ENCODE results near the gene NINL. TPM values are rescaled to one million over a fixed set of nuclear protein-coding genes. Genes with fewer than 3 reads are reported as not detected.

The NINL gene
- total and polyA plus RNA-seq, 5 donors: 3.4 to 7.6 (median 6.1) TPM

- H3K27ac ChIP-seq (ENCODE audit: low read length): no peak overlapping the region
- DNase-seq (no peak), ATAC-seq (peak in 1 of 2 donors; percentile 66)
- H3K9me3 ChIP-seq (ENCODE audit: control insufficient read depth, low read length): no peaks in the 10 kb centered on the region
- intact Hi-C loops (cut with DNase I): no loop called here
- 47% methylated on average over 11 of the region's 11 CpGs for WGBS
- no peaks in the 10 kb centered on the region for H3K27me3 ChIP-seq (ENCODE audit: control insufficient read depth, insufficient read depth)
- no peak overlapping the region for H3K4me3 ChIP-seq (ENCODE audit: low read length)
- peaks cover 7% of the 10 kb centered on the region for H3K4me1 ChIP-seq (ENCODE audit: control insufficient read depth, insufficient read depth, low read length)
Measured at GRCh38 chr20:25532971-25533391, 52.4 kb downstream of the NINL start.

- ATAC-seq: peak; percentile 47 to 70
- intact Hi-C loops (cut with DNase I): no loop called here
- Histone ChIP-seq H3K27ac (ENCODE audit: low read length) (peak overlapping the region; percentile 25), H3K27me3 (ENCODE audit: control insufficient read depth, insufficient read depth) (no peaks in the 10 kb centered on the region), H3K4me1 (ENCODE audit: control insufficient read depth, insufficient read depth, low read length) (peaks cover 7% of the 10 kb centered on the region), H3K4me3 (ENCODE audit: low read length) (no peak overlapping the region), H3K9me3 (ENCODE audit: control insufficient read depth, low read length) (no peaks in the 10 kb centered on the region)
- WGBS: 84% methylated on average over 12 of the region's 12 CpGs
- DNase-seq: peak in 1 of 3 donors; percentile 65
Measured at GRCh38 chr20:25532015-25532751, 53.1 kb downstream of the NINL start.

DNA sequence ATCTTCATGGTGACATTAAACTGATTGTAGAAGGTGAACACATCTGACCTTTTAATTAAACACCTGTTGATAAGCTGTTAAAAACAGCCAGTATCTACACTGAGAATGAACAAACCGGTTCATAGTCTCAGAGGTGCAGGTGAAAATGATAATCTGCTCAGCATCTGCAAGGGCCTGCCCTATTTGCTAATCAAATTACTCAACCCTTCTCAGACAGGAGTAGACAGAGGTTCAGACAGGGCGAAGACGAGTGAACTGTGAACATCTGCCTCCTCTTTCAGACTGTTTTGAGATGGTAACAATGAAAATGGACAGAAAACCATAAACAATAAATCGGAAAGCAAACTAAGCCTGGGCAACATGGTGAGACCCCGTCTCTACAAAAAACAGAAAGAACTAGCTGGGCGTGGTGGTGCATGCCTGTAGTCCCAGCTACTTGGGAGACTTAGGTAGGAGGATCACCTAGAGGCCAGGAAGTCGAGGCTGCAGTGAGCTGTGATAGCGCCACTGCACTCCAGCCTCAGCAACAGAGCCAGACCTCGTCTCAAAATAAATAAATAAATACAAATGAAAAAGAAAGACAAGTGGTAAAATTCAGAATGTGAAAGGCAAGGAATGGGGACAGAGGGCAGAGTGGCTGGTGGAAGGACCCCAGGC is 55.9 kb downstream of the NINL start:
- Histone ChIP-seq H3K4me1 (ENCODE audit: control insufficient read depth, insufficient read depth, low read length) (peaks cover 7% of the 10 kb centered on the region), H3K9me3 (ENCODE audit: control insufficient read depth, low read length) (no peaks in the 10 kb centered on the region), H3K4me3 (ENCODE audit: low read length) (no peak overlapping the region), H3K27ac (ENCODE audit: low read length) (no peak overlapping the region), H3K27me3 (ENCODE audit: control insufficient read depth, insufficient read depth) (no peaks in the 10 kb centered on the region)
- no peak for ATAC-seq
- intact Hi-C loops (cut with DNase I): no loop called here
- DNase-seq: no peak
- 92% methylated on average over 9 of the region's 9 CpGs for WGBS

DNA sequence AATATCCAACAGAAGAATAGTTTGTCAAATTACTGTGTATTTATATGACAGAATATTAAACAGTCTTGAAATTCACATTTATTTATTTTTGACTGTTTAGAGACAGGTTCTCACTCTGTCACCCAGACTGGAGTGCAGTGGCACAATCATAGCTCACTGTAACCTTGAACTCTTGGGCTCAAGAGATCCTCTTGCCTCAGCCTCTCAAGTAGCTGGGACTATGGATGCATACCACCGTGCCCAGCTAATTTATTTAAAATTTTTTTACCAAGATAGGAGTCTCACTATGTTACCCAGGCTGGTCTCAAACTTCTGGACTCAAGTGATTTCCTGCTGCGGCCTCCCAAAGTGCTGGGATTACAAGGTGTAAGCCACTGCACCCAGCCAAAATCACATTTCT is 57.4 kb downstream of the NINL start:
- ATAC-seq (no peak), DNase-seq (no peak)
- peaks cover 5% of the 10 kb centered on the region for H3K4me1 ChIP-seq (ENCODE audit: control insufficient read depth, insufficient read depth, low read length)
- no peaks in the 10 kb centered on the region for H3K27me3 ChIP-seq (ENCODE audit: control insufficient read depth, insufficient read depth)
- 92% methylated on average over 2 of the region's 2 CpGs for WGBS
- intact Hi-C loops (cut with DNase I): no loop called here
- H3K9me3 ChIP-seq (ENCODE audit: control insufficient read depth, low read length): no peaks in the 10 kb centered on the region
- no peak overlapping the region for H3K27ac ChIP-seq (ENCODE audit: low read length)
- no peak overlapping the region for H3K4me3 ChIP-seq (ENCODE audit: low read length)

- intact Hi-C loops (cut with DNase I): no loop called here
- H3K27me3 ChIP-seq (ENCODE audit: control insufficient read depth, insufficient read depth): no peaks in the 10 kb centered on the region
- H3K9me3 ChIP-seq (ENCODE audit: control insufficient read depth, low read length): no peaks in the 10 kb centered on the region
- WGBS: 92% methylated on average over 9 of the region's 9 CpGs
- no peak overlapping the region for H3K27ac ChIP-seq (ENCODE audit: low read length)
- H3K4me1 ChIP-seq (ENCODE audit: control insufficient read depth, insufficient read depth, low read length): no peaks in the 10 kb centered on the region
- H3K4me3 ChIP-seq (ENCODE audit: low read length): no peak overlapping the region
- ATAC-seq (no peak), DNase-seq (no peak)
Measured at GRCh38 chr20:25526446-25526845, 58.9 kb downstream of the NINL start.

DNA sequence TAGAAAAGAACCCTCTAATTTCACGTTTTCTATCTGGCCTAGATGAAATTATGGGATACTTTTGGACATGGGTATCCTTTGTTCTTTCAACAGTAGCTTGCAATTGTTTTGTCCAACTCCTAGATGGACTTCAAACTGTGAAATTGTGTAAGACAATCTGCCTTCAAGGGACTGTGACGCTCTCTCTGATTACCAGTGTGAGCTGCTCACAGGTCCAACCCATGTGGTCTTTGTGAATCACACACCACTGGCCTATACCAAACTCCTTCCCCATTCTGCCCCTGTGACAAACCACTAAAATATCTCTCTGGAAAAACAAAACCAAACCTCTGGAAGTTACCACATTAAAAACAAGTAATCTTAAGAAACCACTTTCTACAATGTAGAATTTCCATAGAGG is 59.5 kb downstream of the NINL start:
- no peaks in the 10 kb centered on the region for H3K9me3 ChIP-seq (ENCODE audit: control insufficient read depth, low read length)
- H3K27ac ChIP-seq (ENCODE audit: low read length): no peak overlapping the region
- no peaks in the 10 kb centered on the region for H3K4me1 ChIP-seq (ENCODE audit: control insufficient read depth, insufficient read depth, low read length)
- intact Hi-C loops (cut with DNase I): no loop called here
- no peak overlapping the region for H3K4me3 ChIP-seq (ENCODE audit: low read length)
- ATAC-seq: no peak
- no peak for DNase-seq
- WGBS: 88% methylated on average over 2 of the region's 2 CpGs
- H3K27me3 ChIP-seq (ENCODE audit: control insufficient read depth, insufficient read depth): no peaks in the 10 kb centered on the region

DNA sequence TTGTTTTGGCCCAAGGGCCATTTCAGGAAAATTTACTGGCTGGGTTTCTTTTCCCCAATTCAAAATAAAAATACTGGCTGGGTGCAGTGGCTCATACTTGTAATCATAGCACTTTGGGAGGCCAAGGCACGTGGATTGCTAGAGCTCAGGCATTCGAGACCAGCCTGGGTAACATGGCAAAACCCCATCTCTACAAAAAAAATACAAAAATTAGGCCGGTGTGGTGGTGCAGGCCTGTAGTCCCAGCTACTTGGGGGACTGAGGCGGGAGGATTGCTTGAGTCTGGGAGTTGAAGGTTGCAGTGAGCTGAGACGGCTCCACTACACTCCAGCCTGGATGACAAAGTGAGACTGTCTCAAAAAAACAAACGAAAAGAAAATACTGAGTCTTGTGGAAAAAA is 60.0 kb downstream of the NINL start:
- ATAC-seq (no peak), DNase-seq (no peak)
- Histone ChIP-seq H3K27me3 (ENCODE audit: control insufficient read depth, insufficient read depth) (no peaks in the 10 kb centered on the region), H3K4me1 (ENCODE audit: control insufficient read depth, insufficient read depth, low read length) (no peaks in the 10 kb centered on the region), H3K27ac (ENCODE audit: low read length) (no peak overlapping the region), H3K4me3 (ENCODE audit: low read length) (no peak overlapping the region), H3K9me3 (ENCODE audit: control insufficient read depth, low read length) (no peaks in the 10 kb centered on the region)
- 85% methylated on average over 6 of the region's 6 CpGs for WGBS
- intact Hi-C loops (cut with DNase I): no loop called here

DNA sequence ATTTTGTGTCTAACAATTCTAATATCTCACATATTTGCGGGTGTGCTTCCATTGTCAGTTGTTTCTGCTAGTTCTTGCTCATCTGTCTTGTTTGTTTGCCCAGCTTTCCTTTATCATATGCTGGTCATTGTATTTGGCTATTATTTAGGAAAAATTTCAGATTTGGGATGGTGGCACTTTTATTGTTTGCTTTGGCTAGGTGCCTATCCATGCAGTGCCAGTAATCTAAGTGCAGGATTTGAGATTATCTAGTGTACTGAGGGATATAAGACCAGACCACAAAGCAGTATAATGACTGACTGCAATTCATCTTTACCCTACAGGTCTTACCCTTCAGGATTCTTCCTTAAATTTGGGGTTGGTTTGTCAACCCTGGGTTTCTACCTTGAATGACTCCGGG is 63.9 kb downstream of the NINL start:
- Histone ChIP-seq H3K4me3 (ENCODE audit: low read length) (no peak overlapping the region), H3K9me3 (ENCODE audit: control insufficient read depth, low read length) (no peaks in the 10 kb centered on the region), H3K27me3 (ENCODE audit: control insufficient read depth, insufficient read depth) (no peaks in the 10 kb centered on the region), H3K27ac (ENCODE audit: low read length) (no peak overlapping the region), H3K4me1 (ENCODE audit: control insufficient read depth, insufficient read depth, low read length) (no peaks in the 10 kb centered on the region)
- DNase-seq (no peak), ATAC-seq (no peak)
- WGBS: 95% methylated on average over 2 of the region's 2 CpGs
- intact Hi-C loops (cut with DNase I): no loop called here

DNA sequence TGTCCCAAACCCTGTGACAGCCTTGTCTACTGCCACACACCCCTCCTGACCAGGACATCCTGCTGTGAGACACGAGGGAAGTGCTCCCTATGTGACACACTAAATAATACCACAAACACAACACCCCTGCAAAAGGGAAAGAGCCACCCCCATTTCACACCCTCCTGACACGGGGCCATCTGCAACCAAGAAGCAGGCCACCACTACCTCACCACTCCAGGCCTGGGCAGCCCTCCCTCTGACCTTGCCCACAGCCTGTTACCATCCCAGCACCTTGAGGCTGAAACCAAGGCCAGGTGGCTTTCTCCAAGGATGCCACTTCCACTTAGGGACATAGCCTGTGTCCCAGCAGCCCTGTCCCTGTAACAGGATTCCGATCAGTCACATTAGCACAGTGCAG is 68.2 kb downstream of the NINL start:
- Histone ChIP-seq H3K27ac (ENCODE audit: low read length) (no peak overlapping the region), H3K27me3 (ENCODE audit: control insufficient read depth, insufficient read depth) (no peaks in the 10 kb centered on the region), H3K4me3 (ENCODE audit: low read length) (no peak overlapping the region), H3K9me3 (ENCODE audit: control insufficient read depth, low read length) (no peaks in the 10 kb centered on the region), H3K4me1 (ENCODE audit: control insufficient read depth, insufficient read depth, low read length) (no peaks in the 10 kb centered on the region)
- 87% methylated on average over 3 of the region's 3 CpGs for WGBS
- ATAC-seq: no peak
- no peak for DNase-seq
- intact Hi-C loops (cut with DNase I): no loop called here

DNA sequence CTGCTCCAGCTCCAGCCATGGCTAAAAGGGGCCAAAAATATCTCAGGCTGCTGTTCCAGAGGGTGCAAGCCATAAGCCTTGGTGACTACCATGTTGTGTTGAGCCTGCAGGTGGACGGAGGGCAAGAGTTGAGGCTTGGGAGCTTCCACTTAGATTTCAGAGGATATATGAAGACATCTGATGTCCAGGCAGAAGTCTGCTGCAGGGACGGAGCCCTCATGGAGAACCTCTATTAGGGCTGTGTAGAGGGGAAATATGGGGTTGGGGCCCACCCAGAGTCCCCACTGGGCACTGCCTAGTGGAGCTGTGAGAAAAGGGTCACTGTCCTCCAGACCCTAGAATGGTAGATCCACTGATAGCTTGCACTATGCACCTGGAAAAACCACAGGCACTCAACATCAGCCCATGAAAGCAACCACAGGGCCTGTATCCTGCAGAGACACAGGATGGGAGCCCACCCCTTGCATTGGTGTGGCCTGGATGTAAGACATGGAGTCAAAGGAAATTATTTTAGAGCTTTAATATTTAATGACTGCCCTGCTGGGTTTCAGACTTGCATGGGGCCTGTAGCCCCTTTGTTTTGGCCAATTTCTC is 70.5 kb downstream of the NINL start:
- no peaks in the 10 kb centered on the region for H3K27me3 ChIP-seq (ENCODE audit: control insufficient read depth, insufficient read depth)
- H3K9me3 ChIP-seq (ENCODE audit: control insufficient read depth, low read length): no peaks in the 10 kb centered on the region
- no peak for ATAC-seq
- no peak overlapping the region for H3K27ac ChIP-seq (ENCODE audit: low read length)
- no peaks in the 10 kb centered on the region for H3K4me1 ChIP-seq (ENCODE audit: control insufficient read depth, insufficient read depth, low read length)
- WGBS: 100% methylated on average over 2 of the region's 2 CpGs
- intact Hi-C loops (cut with DNase I): no loop called here
- H3K4me3 ChIP-seq (ENCODE audit: low read length): no peak overlapping the region
- DNase-seq: no peak

DNA sequence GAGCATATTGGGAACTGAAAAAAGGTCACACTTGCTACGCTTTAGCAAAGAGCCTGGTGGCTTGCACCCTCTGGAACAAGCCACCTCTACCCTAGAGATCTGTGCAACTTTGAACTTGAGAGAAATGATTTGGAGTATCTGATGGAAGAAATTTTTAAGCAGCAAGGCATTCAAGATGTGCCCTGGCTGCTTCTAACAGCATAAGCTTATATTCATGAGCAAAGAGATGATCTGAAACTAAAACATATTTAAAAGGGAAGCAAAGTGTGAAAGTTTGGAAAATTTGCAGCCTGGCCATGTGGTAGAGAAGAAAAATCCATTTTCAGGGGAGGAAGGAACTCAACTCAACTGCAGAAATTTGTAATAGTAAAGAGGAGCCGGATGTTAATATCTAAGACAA is 71.1 kb downstream of the NINL start:
- no peak overlapping the region for H3K4me3 ChIP-seq (ENCODE audit: low read length)
- DNase-seq: no peak
- ATAC-seq: no peak
- intact Hi-C loops (cut with DNase I): no loop called here
- no peaks in the 10 kb centered on the region for H3K4me1 ChIP-seq (ENCODE audit: control insufficient read depth, insufficient read depth, low read length)
- H3K9me3 ChIP-seq (ENCODE audit: control insufficient read depth, low read length): no peaks in the 10 kb centered on the region
- no peaks in the 10 kb centered on the region for H3K27me3 ChIP-seq (ENCODE audit: control insufficient read depth, insufficient read depth)
- H3K27ac ChIP-seq (ENCODE audit: low read length): no peak overlapping the region
- 98% methylated on average over 2 of the region's 2 CpGs for WGBS

Measured in right cardiac atrium (tissue), 5 donors.